Raji (cell line): Measurements from ENCODE around the gene ACTRT2.

Source experiments
- POLR2A ChIP-seq: IDR thresholded peaks from 2 replicates; pipeline ENCODE4 v1.6.1; 2011; ENCODE audit warnings: low read depth, low read length, control low read depth; ENCODE audit not compliant: insufficient read depth

The ACTRT2 gene

DNA sequence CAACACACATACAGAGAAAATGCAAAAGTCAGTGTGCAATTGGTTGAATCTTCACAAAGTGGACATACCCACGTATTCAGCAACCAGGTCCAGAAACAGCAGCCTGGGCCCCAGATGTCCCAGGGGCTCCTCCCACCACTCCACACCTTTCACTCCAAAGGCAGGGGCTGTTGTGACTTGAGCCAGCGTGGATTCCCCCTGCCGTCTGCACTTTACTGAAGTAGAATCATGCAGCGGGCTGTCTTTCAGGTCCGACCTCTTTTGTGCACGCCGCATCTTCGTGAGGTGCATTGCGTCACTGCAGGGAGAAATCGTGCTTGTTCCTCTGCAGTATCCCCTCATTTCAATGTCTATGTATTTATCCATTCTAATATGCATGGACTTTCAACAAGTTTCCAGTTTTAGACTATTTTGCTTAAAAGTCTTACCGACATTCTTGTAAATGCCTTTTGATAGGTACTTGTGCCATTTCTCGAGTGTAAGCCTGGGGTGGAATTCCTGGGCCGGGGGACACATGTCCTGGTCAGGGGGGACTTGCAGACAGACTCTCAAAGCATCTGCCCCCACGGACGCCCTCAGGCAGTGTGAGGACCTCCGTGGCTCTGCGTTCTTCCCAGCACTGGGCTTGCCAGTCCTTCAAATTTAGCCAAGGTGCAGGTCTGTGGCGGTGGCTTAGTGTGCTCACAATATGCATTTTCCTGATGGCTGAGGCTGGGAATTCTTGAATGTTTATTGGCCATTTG, 29.3 kb upstream of the ACTRT2 start:
- no peak for TF ChIP-seq POLR2A

DNA sequence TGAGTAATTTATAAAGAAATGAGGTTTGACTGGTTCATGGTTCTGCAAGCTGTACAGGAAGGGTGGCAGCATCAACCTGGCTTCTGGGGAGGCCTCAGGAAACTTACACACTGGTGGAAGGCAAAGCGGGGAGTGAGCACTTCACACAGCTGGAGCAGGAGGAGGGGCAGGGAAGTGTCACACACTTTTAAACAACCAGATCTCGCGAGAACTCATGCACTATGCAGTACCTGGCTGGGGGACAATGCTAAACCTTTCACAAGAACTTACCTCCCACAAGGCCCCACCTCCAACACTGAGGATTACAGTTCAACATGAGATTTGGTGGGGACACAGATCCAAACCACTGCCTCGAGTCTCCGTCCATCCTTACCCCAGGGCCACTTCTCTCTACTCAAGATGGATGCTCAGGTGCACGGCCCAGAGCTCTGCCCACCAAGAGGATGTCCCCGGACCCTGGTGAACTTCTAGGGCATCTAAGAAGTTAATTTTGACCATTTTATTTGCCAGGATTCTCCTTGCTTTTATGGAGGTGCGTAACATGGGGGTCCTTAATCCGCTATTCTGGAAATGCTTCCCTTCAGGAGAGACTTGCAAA, 22.7 kb upstream of the ACTRT2 start:
- no peak for TF ChIP-seq POLR2A

DNA sequence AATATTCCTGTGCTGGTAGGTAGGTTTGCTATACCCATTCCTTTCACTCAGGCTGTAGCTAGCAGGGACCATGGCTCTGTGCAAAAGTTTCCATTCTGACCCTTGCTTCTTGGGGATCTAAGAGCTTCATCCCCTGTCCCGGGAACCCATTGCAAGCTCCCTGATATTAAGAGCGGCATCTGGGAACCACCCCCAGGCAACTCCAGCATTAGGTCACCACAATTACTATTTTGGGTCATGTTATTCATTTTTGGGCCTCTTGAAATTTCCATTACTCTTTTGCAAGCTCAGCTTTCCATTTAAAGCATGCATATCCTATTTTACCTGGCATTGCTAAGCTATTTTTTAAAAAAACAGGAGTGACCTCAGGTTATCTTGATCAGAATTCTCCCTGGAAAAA, 22.1 kb upstream of the ACTRT2 start:
- no peak for TF ChIP-seq POLR2A

DNA sequence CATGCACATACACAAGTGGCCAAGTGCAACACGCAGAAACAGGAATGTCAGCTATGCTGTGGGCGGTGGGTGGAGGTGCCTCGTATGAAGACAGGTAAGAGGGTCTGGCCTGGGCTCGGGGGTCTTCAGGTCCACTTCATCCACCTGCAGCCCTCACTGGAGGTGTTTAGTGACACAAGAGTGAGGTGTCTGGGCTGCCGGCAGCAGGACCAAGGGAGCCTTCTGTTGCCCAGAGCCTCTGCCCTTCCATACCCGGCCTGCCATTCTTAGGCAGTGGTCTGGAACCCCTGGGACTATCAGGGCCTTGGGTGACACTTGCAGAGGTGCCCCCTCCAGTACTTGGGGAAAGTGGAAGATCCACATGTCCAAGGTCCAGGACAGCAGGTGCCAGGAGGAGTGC, 21.7 kb upstream of the ACTRT2 start:
- no peak for TF ChIP-seq POLR2A

DNA sequence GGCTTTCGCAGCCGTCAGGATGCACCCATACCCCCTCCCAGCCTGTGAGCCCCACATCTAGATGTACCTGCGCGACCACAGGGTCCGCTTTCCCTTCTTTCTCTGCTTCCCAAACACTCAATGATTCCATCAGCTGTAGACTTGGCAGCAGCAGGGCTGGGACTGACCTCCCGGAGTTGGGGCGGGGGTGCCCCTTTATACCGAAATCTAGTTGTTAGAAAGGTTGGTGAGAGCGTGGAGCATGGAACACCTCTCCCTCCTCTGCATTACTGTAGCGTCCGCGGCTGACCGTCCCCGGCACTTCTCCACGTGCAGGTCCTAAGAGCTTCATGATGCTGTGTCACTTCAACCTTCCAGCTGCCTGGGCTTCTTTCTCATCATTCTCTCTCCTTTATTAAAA, 21.1 kb upstream of the ACTRT2 start:
- no peak for TF ChIP-seq POLR2A

DNA sequence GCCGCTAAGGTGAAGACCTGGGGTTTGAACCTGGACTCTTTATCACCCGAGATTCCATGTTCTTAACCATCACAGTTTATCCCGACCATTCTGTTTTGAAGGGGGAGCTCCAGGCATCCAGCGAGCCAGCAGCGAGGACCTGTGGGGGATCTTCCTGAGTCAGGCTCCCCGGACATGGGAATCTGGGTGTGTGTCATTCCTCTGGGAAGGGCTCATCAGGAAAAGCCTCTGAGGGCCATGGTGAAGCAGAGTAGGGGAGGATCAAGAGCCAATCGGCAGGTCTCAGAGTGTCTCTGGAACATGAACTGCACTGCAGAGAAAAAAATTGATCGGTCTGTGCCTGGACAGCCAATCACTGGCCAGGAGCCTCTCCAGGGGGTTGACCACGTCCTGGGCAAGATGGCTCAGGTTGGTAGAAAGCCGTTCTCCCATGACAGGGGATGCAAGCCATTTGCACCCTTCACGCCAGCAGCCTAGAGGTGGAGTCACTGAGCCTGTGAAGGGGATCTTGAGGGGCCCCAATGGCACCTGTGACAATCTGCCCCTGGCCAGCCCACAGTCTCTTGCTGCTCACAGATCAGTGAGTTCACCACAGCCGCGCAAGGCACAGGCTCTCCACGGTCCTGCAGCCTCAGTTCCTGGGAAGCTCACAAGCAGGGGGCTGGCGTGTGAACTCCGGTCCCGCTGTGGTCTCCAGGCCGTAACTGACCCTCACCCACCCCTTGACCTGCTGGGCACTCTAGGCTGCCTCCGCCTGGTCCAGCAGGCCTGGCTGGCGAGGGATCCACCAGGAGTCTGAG, 20.4 kb upstream of the ACTRT2 start:
- TF ChIP-seq POLR2A = no peak

DNA sequence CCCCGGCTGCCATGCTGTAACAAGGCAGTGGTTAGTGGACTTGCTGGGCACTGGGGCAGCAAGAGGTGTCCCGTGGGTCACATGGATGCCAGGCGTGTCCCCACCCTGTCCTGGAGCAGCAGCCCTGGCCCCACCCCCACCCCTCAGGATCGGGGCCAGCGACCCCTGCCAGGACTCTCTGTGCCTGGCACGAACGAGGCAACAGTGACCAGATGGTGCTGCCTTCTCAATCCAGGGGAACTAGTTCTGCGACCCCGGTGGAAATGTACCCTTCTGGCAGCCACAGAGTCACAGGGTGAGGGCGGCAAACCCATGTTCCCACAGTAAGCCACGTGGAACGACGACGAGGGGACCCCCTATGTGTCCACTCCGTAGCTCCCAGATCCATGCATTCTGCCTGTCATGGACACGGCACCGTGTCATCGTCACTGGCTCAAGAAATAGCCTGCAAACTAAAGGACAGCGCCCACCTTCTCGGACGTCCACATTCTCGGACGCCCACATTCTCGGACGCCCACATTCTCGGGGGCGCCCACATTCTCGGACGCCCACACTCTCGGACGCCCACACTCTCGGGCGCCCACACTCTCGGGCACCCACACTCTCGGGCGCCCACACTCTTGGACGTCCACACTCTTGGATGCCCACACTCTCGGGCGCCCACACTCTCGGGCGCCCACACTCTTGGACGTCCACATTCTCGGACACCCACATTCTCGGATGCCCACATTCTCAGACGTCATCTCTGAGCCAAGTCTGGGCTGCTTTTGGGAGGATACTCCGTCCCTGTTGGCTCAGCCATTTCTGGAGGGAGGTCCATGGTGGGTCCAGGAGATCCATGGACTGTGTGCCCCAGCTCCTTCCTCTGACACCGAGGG, 19.6 kb upstream of the ACTRT2 start:
- TF ChIP-seq POLR2A = no peak

DNA sequence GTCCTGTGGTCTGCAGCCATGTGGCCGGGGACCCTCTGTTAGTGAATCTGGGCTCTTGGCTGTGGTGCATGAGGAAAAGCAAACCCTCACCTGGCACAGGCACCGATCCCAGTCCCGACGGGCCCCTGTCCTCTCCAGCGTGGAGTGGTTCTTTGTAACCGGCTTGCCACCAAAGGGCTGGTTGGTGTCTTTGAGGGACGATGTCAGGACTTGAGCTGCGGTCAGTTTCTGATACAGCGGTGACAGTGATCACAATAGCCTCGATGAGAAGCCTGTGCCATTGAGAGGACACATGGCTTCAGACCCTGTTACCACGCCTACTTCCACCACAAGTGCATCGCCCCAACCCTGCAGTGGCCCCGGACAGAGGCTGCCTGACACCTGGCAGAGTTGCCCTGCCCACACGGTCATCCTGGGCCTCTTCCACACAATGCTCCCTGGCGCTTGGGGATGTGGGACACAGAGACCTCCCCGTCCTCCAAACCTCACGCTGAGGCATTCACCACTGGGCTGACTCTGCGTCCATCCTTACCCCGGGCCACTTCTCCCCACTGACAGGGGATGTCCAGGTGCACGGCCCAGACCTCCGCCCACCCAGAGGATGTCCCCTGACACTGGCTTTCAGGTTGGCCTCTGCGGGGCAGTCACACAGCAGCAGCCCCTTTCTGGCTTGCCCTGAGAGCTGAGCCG, 18.8 kb upstream of the ACTRT2 start:
- no peak for TF ChIP-seq POLR2A

DNA sequence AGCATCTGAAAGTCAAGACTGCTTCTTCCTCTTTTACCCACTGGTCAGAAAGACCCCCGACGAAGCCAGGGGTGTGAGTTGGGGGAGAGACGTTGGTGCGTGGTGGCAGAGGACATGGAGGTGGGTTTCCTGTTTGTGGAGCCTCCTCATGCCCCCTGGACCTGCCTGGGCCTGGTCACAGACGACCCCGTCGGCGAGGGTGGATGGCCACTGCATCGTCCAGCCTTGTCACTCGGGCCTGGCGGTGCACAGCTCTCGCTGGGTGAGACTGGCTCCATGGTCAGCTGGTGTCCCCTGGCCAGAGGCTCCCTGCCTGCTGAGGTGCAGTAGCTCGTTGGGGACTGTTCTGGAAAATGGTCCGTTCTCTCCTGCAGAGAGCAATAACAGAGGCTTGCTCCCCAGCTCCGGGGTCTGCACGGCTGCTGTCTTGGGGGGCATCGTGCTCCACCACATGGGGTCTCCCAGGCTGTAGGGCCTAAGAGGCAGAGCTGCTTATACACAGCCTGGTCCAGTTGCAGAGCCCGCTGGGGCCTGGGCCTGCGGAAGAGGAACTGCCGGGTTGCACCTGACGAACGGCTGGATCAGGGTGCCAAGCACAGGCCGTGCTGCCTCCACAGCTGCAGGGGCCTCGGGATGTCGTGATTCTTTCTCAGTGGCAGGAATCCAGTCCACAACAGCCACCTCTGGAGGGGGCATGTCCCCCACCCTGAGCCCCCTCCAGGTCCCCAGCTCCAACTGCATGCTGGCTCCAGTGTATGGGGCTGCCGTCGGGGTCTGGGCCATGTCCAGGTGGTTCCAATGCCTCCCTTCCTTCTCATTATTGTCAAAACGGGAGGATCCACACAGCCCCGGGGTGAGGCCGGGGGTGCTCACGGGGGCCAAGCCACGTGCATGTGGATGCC, 18.0 kb upstream of the ACTRT2 start:
- TF ChIP-seq POLR2A = no peak

DNA sequence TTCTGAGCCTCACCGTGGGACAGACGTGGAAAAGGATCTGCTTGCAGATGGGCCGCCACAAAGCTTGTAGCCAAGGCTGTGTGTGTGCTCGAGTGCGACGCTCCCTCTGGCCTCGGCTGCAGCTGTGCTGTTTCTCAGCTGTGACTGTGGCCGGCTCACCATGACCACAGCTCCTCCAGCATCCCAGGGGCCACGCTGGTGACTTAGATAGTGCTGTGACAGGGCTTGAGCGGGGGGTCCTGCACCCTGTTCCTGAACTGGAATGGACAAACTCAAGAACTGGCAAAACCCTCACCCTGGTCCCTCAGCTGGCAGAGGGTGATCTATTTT, 17.4 kb upstream of the ACTRT2 start:
- no peak for TF ChIP-seq POLR2A

DNA sequence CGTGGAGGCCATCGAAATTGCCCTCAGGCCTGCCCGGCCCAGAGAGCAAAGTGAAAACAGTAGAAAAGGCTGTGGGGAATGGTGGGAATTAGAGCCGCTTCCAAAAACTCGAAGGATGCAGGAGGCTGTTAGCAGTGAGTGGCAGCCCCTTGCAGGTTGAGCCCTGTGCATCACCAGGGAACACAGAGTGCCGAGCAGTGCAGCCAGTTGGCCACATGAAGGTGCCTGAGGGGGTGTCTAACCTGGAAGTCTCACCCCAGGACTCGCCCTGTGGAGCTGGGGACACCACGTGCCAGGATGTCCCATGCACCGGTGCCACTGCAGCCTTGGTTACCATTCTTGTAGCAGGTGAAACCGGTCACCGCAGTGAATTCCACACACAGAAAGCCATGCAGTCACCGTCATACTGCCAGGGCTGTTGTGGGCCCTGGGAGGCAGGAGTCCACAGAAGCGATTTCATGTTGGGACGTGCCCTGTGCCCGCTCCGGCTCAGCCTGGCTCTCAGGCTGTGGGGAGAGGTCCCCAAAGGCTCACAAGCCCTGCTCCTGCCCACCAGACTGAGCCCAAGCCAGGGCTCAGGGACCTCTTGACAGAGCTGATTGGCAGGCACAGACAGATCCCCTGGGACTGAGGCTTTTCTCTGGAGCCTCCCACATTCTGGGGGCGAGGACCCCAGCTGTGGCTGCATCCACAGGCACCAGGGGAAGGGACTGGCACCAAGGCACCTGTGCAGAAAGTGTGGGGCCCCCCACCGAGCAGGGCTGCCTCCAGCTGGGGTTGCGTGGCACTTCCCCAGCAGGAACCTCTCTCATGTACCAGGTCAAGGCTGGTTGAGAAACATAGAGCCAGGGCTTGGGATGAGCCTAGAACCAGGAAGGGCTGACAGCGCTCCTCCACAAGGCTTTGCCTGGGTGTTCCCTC, 16.7 kb upstream of the ACTRT2 start:
- TF ChIP-seq POLR2A = no peak

DNA sequence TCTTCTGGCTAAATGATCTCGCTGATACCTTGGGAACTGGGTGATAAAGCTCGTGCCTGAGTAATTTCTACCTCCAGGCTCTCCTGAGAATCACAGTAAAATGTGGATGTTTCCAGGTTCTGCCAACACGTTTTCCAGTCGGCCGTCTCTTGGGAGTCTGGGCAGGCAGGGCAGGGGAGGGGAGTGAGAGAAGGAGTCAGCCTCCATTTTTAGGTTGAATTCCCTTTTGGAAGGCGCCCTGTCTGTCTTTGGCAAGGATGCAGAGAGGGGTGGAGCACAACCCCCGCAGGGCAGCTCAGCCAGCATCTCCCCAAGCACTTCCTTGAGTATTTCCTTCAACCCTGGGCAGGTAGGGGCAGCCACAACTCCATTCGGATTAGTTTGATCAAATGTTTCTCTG, 15.5 kb upstream of the ACTRT2 start:
- no peak for TF ChIP-seq POLR2A
